RCC 7860 (cell line): ENCODE data around the gene CCDC13.
A peak's percentile ranks its signal among the peaks of the same experiment; 100 is the strongest.
"Not testable (repeated sequence)": the region's sequence is repeated elsewhere in the genome, so short reads cannot be mapped to it uniquely, and the experiment has no call there.

Experiments used
- DNase-seq: peaks from one replicate; pipeline ENCODE4 v3.0.0-alpha.2; 2015; ENCODE audit warnings: low spot score
- FAIRE-seq: peaks from 2 replicates; lab custom pipeline; 2012; peaks lifted over from hg19 to GRCh38; lab: Jason Lieb, UNC

CCDC13 gene

GRCh38 chr3:42772670-42773408, at the start of gene CCDC13:
CCDC13 (minus strand) TSS chr3:42773253; CDS start chr3:42758345, 14,908 bp downstream.
- FAIRE-seq (no peak), DNase-seq (peak; percentile 60)

- no peak for FAIRE-seq
- no peak for DNase-seq
Observed at GRCh38 chr3:42822828-42823227, 49.8 kb upstream of the CCDC13 start.

GRCh38 chr3:42820746-42821051, 47.6 kb upstream of the CCDC13 start:
- DNase-seq: no peak
- FAIRE-seq: no peak

GRCh38 chr3:42819351-42819965, 46.4 kb upstream of the CCDC13 start:
- no peak for FAIRE-seq
- no peak for DNase-seq

- DNase-seq (no peak), FAIRE-seq (no peak)
Observed at GRCh38 chr3:42815826-42816225, 42.8 kb upstream of the CCDC13 start.

- DNase-seq: no peak
- FAIRE-seq: no peak
Observed at GRCh38 chr3:42814914-42815507, 42.0 kb upstream of the CCDC13 start.

- no peak for FAIRE-seq
- no peak for DNase-seq
Observed at GRCh38 chr3:42814246-42814645, 41.2 kb upstream of the CCDC13 start.

GRCh38 chr3:42811118-42811883, 38.2 kb upstream of the CCDC13 start:
- FAIRE-seq, DNase-seq: not testable (repeated sequence)

GRCh38 chr3:42810706-42811105, 37.7 kb upstream of the CCDC13 start:
- DNase-seq, FAIRE-seq: not testable (repeated sequence)

GRCh38 chr3:42809202-42809601, 36.1 kb upstream of the CCDC13 start, which contains the start of gene ACKR2:
ACKR2 (plus strand) TSS chr3:42809445; CDS start chr3:42864503, 55,058 bp downstream.
- no peak for FAIRE-seq
- no peak for DNase-seq

GRCh38 chr3:42807929-42808328, 34.9 kb upstream of the CCDC13 start:
- no peak for DNase-seq

GRCh38 chr3:42805141-42805821, 32.2 kb upstream of the CCDC13 start:
- no peak for DNase-seq
- no peak for FAIRE-seq

More at GRCh38 chr3:42807929-42808328, 34.9 kb upstream of the CCDC13 start:
- FAIRE-seq: no peak

GRCh38 chr3:42804831-42805132, 31.7 kb upstream of the CCDC13 start:
- DNase-seq (no peak), FAIRE-seq (no peak)

- peak; percentile 75 for FAIRE-seq
- peak; percentile 80 for DNase-seq
Observed at GRCh38 chr3:42804106-42804830, 31.2 kb upstream of the CCDC13 start, which contains the start of gene HIGD1A. HIGD1A (minus strand) TSS chr3:42804490; CDS start chr3:42794253, 10,237 bp downstream.

- DNase-seq (no peak), FAIRE-seq (no peak)
Observed at GRCh38 chr3:42803414-42804105, 30.5 kb upstream of the CCDC13 start.

GRCh38 chr3:42802876-42803413, 29.9 kb upstream of the CCDC13 start:
- no peak for FAIRE-seq
- no peak for DNase-seq

GRCh38 chr3:42801784-42802183, 28.7 kb upstream of the CCDC13 start:
- DNase-seq (no peak), FAIRE-seq (no peak)

- DNase-seq (no peak), FAIRE-seq (no peak)
Observed at GRCh38 chr3:42801048-42801620, 28.1 kb upstream of the CCDC13 start.

- no peak for FAIRE-seq
- no peak for DNase-seq
Observed at GRCh38 chr3:42800251-42800650, 27.2 kb upstream of the CCDC13 start.
